IPS DF 6.9 (cell line): ENCODE data around the gene PTPRN2.

Experiments used
- DNase-seq: peaks from one replicate; pipeline ENCODE4 v3.0.0-alpha.2; 2013; ENCODE audit warnings: low read depth, low spot score
- H3K27ac ChIP-seq: one replicate; pipeline ENCODE4 v1.5.1; 2013; ENCODE audit warnings: low read length, control low read depth
- H3K27me3 ChIP-seq: 2 replicates; pipeline ENCODE4 v1.6.1; 2013; ENCODE audit warnings: mild to moderate bottlenecking, low read length; ENCODE audit not compliant: control insufficient read depth, insufficient read depth
- H3K36me3 ChIP-seq: 2 replicates; pipeline ENCODE4 v1.6.1; 2013; ENCODE audit warnings: low read length; ENCODE audit not compliant: control insufficient read depth, insufficient read depth
- H3K4me1 ChIP-seq: 2 replicates; pipeline ENCODE4 v1.6.1; 2013; ENCODE audit warnings: low read length; ENCODE audit not compliant: control insufficient read depth, insufficient read depth
- H3K4me3 ChIP-seq: 2 replicates; pipeline ENCODE4 v1.5.1; 2013; ENCODE audit warnings: mild to moderate bottlenecking, low read length
- H3K9me3 ChIP-seq: 2 replicates; pipeline ENCODE4 v1.6.1; 2013; ENCODE audit warnings: low read length, inconsistent platforms; ENCODE audit not compliant: control insufficient read depth, insufficient read depth
- WGBS: extraction: QIAGEN DNeasy Blood & Tissue Kit; methylation state at CpG from one replicate; pipeline ENCODE4 v1.1.7; 2013; ENCODE audit warnings: mixed read lengths, missing lambda C conversion rate; ENCODE audit not compliant: insufficient read length, insufficient coverage; 5-methylcytosine and 5-hydroxymethylcytosine counted together

PTPRN2 gene

GRCh38 chr7:157545681-157546060 is 1042.0 kb downstream of the PTPRN2 start:
- no CpG with 5 or more reads among the region's 17 CpGs for WGBS
- no peak for DNase-seq
- Histone ChIP-seq H3K27me3 (no peaks in the 10 kb centered on the region), H3K36me3 (no peaks in the 10 kb centered on the region; the same call in 1 of the 2 replicates), H3K4me3 (no peak overlapping the region), H3K27ac (no peak overlapping the region), H3K9me3 (peaks cover 34% of the 10 kb centered on the region), H3K4me1 (no peaks in the 10 kb centered on the region)

DNA sequence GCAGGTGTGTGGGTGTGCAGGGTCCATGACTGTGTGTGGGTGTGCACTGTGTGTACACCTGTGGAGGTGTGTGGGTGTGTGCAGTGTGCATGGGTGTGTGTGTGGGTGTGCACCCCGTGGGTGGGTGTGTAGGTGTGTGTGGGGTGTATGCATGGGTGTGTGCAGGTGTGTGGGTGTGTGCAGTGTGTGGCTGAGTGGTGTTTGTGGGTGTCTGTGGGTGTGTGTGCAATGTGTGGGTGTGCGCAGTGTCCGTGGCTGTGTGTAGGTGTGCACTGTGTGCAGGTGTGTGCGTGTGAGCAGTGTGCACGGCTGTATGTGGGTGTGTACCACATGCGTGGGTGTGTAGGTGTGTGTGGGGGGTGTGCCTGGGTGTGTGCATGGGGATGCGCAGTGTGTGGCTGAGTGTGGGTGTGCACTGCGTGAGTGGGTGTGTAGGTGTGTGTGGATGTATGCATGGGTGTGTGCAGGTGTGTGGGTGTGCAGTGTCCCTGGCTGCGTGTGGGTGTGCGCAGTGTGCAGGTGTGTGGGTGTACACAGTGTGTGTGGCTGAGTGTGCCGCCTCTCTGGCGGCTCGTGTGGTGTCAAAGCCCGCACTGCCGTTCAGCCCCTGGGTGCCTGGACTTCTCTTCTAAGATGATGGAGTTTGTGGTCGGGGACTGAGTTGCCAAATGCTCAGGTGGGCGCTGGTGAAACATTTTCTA is 1042.5 kb downstream of the PTPRN2 start:
- Histone ChIP-seq H3K9me3 (peaks cover 32% of the 10 kb centered on the region), H3K27me3 (no peaks in the 10 kb centered on the region), H3K4me1 (no peaks in the 10 kb centered on the region), H3K36me3 (no peaks in the 10 kb centered on the region; the same call in 1 of the 2 replicates), H3K27ac (no peak overlapping the region), H3K4me3 (no peak overlapping the region)
- DNase-seq, result no peak
- no CpG with 5 or more reads among the region's 17 CpGs for WGBS

DNA sequence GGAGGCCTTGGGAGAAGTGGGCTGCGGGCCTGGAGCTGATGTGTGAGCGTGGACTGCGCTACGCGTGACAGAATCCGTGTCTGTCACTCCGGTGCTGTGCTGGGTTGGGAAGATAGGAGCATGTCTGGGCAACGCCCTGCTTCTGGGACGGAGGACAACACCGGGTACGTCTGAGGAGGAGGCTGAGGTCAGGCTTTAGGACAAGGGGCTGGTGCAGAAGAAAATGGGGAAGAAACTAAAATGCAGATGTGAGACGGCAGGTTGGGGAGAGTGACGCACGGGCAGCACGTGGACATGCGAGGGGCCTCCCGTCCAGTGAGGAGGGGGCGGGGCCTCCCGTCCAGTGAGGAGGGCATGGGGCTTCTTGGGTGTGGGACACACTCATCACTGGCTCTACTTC is 1043.4 kb downstream of the PTPRN2 start:
- WGBS, result no CpG with 5 or more reads among the region's 19 CpGs

GRCh38 chr7:157543791-157544190 is 1043.8 kb downstream of the PTPRN2 start:
- Histone ChIP-seq H3K4me1 (no peaks in the 10 kb centered on the region), H3K27me3 (no peaks in the 10 kb centered on the region), H3K27ac (no peak overlapping the region), H3K9me3 (peaks cover 33% of the 10 kb centered on the region), H3K36me3 (no peaks in the 10 kb centered on the region; the same call in 1 of the 2 replicates), H3K4me3 (no peak overlapping the region)
- DNase-seq, result no peak
- WGBS, result 100% methylated on average over 1 of the region's 12 CpGs

More for the DNA sequence above, 1043.4 kb downstream of the PTPRN2 start:
- Histone ChIP-seq H3K36me3 (no peaks in the 10 kb centered on the region; the same call in 1 of the 2 replicates), H3K27ac (no peak overlapping the region), H3K4me1 (no peaks in the 10 kb centered on the region), H3K4me3 (no peak overlapping the region), H3K9me3 (peaks cover 32% of the 10 kb centered on the region), H3K27me3 (no peaks in the 10 kb centered on the region)
- DNase-seq, result no peak

DNA sequence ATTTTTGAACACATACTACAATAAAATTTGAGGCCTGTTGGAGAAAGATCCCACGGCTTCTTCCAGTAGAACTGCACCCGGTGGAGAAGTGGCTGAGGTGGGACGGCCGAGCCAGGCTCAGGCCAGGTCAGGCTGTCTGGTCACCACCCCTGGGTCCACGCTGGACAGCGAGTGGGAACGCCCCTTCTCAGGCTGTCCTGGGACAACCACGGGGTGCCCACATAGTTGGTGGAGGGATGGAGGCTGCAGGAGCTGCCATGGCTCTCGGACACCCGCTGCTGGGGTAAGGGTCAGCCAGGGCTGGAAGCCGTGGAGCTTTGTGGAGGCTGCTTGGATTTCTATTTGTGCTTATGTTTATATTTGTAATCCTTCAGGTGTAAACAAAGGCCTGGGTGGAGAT is 1044.3 kb downstream of the PTPRN2 start:
- Histone ChIP-seq H3K36me3 (no peaks in the 10 kb centered on the region; the same call in 1 of the 2 replicates), H3K4me1 (no peaks in the 10 kb centered on the region), H3K27ac (no peak overlapping the region), H3K4me3 (no peak overlapping the region), H3K27me3 (no peaks in the 10 kb centered on the region), H3K9me3 (peaks cover 36% of the 10 kb centered on the region)
- WGBS, result no CpG with 5 or more reads among the region's 11 CpGs
- DNase-seq, result no peak

DNA sequence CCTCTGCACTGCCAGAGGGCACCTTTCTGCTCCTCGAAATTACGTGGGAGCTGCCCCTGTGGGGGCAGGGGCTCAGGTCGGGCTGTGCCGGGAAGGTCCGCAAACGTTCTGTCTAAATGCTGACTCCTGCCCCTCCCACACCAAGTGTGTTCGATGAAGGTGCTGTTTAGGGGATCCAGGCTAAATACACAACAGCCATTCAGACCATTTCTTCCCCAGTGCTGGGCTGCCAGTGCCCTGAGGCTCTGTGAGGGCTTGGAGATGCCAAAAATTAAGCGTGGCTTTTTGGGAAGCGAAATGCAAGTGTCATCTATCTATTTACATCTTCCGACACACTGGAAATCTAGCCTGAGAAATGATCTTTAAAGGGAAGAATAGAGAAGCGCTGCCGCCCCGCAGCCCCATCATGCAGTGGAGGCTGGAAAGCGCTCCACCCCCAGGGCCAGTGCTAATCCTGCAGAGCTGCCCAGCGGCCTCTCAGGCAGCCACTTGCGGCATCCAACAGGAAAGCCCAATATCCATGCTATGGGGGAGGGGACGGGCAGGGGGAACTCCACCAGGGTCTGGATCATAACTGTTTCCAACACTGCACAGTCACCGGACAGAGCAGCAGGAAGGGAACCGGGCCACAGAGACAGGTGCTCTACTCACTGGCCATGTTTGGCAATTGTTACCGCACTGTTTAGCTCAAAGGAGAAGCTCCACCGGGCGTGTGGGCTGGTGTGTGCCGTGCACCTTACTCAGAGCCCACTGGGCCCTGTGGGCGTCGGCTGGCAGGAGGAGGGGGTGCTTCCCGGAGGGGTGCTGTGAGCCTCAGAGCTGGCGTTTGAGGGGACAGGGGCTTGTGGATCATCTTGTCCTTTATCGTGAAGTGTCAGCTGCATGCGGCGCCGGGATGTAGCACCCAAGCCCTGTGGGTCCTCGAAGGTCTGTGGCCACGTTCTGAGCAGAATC is 1045.3 kb downstream of the PTPRN2 start:
- WGBS, result no CpG with 5 or more reads among the region's 33 CpGs
- no peaks in the 10 kb centered on the region for H3K4me1 ChIP-seq
- peaks cover 35% of the 10 kb centered on the region for H3K9me3 ChIP-seq
- no peak for DNase-seq
- H3K4me3 ChIP-seq, result no peak overlapping the region
- H3K36me3 ChIP-seq, result no peaks in the 10 kb centered on the region
- no peaks in the 10 kb centered on the region for H3K27me3 ChIP-seq
- H3K27ac ChIP-seq, result no peak overlapping the region

DNA sequence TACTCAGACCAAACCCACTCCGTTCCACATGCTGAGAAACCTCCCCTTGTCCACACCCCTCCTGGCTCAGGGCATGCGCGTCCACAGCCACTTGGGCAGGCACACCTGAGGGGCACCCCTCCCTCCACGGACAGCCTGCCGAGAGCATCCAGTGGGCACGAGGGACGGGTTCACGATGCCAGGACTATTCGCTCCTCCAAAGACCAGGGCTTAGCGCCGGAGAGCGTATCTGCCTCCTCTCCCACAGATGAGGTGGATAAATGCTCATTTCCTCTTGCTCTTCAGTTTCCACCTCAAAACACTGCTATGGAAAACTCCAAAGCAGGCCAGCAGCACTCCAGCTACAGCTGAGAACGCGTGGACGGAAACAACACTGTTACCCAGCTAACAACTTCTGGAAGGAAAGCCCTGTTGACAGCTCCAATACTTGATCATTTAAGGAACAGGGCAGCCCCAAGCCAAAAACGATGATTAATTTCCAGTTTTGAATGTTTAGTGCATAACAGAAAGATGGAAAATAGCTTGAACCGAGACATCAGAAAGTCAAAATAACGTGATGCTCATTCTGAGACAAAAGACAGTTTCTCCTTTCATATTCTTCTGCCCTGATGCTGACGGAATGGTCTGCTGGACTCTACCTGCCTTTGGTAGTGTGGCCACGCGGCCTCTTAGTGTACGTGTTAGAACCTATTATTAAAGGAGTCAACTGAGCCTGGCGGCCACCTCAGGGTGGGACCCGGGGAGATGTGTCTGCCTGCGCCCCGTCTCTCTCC is 1046.1 kb downstream of the PTPRN2 start:
- Histone ChIP-seq H3K27ac (no peak overlapping the region), H3K27me3 (no peaks in the 10 kb centered on the region), H3K36me3 (no peaks in the 10 kb centered on the region), H3K4me3 (no peak overlapping the region), H3K4me1 (no peaks in the 10 kb centered on the region), H3K9me3 (peaks cover 31% of the 10 kb centered on the region)
- DNase-seq, result no peak
- WGBS, result no CpG with 5 or more reads among the region's 26 CpGs

GRCh38 chr7:157540606-157541294 is 1046.9 kb downstream of the PTPRN2 start:
- H3K36me3 ChIP-seq, result no peaks in the 10 kb centered on the region
- DNase-seq, result no peak
- no peak overlapping the region for H3K4me3 ChIP-seq
- H3K4me1 ChIP-seq, result no peaks in the 10 kb centered on the region
- H3K9me3 ChIP-seq, result peaks cover 31% of the 10 kb centered on the region
- no CpG with 5 or more reads among the region's 32 CpGs for WGBS
- H3K27ac ChIP-seq, result no peak overlapping the region
- no peaks in the 10 kb centered on the region for H3K27me3 ChIP-seq

DNA sequence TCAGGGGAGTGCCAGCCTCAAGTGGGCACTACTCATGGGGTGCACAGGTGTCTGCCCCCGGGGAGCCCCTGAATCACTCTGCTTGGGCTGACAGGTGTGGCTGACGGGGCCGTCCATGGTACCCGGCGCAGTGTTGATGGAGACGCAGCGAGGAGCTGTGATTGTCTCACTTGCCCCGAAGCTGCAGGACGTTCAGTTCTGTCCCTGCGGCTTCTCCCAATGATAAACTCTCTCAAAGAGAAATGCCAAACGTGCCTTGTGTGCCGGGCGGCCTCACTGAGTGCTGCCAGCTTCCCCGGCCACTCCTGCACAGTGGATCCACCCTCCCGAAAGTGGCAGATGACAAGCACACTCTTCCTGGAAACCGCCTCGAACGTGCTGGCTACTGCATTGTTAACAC is 1047.6 kb downstream of the PTPRN2 start:
- no peak for DNase-seq
- no CpG with 5 or more reads among the region's 18 CpGs for WGBS

More for the DNA sequence above, 1047.6 kb downstream of the PTPRN2 start:
- no peak overlapping the region for H3K4me3 ChIP-seq
- no peaks in the 10 kb centered on the region for H3K4me1 ChIP-seq
- H3K27me3 ChIP-seq, result no peaks in the 10 kb centered on the region
- no peak overlapping the region for H3K27ac ChIP-seq
- peaks cover 26% of the 10 kb centered on the region for H3K9me3 ChIP-seq
- no peaks in the 10 kb centered on the region for H3K36me3 ChIP-seq
